Neural cell (in vitro differentiated cells): ENCODE data around the gene MED13L. TPM values are rescaled to one million over a fixed set of nuclear protein-coding genes. Genes with fewer than 3 reads are reported as not detected.

Experiments
- H2AFZ ChIP-seq: fragments of 200-600, 300-800 bp; sonication (generic), shearing (Covaris generic); 2 replicates; pipeline ENCODE4 v1.6.0; 2014; ENCODE audit warnings: low read depth, mild to moderate bottlenecking, antibody characterized with exemption, low read length, moderate library complexity
- H3F3A ChIP-seq: fragments of 200-600 bp; shearing (Covaris generic); 2 replicates; pipeline ENCODE4 v1.6.1; 2016; ENCODE audit warnings: mild to moderate bottlenecking, moderate library complexity, mixed read lengths, antibody characterized with exemption, low read length; ENCODE audit not compliant: insufficient read depth, poor library complexity, severe bottlenecking
- H3K27ac ChIP-seq: fragments of 200-600, 300-800 bp; sonication (generic), shearing (Covaris generic); 2 replicates; pipeline ENCODE4 v1.5.1; 2014; ENCODE audit warnings: mild to moderate bottlenecking, low read length, moderate library complexity
- H3K27me3 ChIP-seq: fragments of 300-800, 200-600 bp; sonication (generic), shearing (Covaris generic); 2 replicates; pipeline ENCODE4 v1.6.0; 2014; ENCODE audit warnings: mild to moderate bottlenecking, low read depth, low read length, moderate library complexity; ENCODE audit not compliant: insufficient read depth
- H3K36me3 ChIP-seq: fragments of 300-800, 200-600 bp; sonication (generic), shearing (Covaris generic); 2 replicates; pipeline ENCODE4 v1.5.1; 2014; ENCODE audit warnings: mild to moderate bottlenecking, antibody characterized with exemption, low read length, moderate library complexity; ENCODE audit not compliant: insufficient read depth
- H3K4me2 ChIP-seq: fragments of 300-800, 200-600 bp; sonication (generic), shearing (Covaris generic); 2 replicates; pipeline ENCODE4 v1.6.0; 2014; ENCODE audit warnings: mild to moderate bottlenecking, low read length
- H3K4me3 ChIP-seq: fragments of 300-800, 200-600 bp; sonication (generic), shearing (Covaris generic); 2 replicates; pipeline ENCODE4 v1.5.1; 2014; ENCODE audit warnings: mild to moderate bottlenecking, low read length, moderate library complexity
- H3K79me2 ChIP-seq: fragments of 200-600 bp; shearing (Covaris generic); replicated peaks from 2 replicates; pipeline ENCODE4 v1.6.0; 2014; ENCODE audit warnings: mild to moderate bottlenecking, low read length, moderate library complexity; ENCODE audit not compliant: insufficient read depth
- H3K9ac ChIP-seq: fragments of 300-800, 200-600 bp; sonication (generic), shearing (Covaris generic); 2 replicates; pipeline ENCODE4 v1.6.1; 2016; ENCODE audit warnings: mild to moderate bottlenecking, low read length, mixed read lengths
- H3K9me2 ChIP-seq: fragments of 200-600 bp; shearing (Covaris generic); 2 replicates; pipeline ENCODE4 v1.6.1; 2016; ENCODE audit warnings: mild to moderate bottlenecking, low read length, mixed read lengths; ENCODE audit not compliant: insufficient read depth
- H3K9me3 ChIP-seq: fragments of 200-600, 300-800 bp; sonication (generic), shearing (Covaris generic); 2 replicates; pipeline ENCODE4 v1.6.1; 2016; ENCODE audit warnings: mild to moderate bottlenecking, mixed run types, low read length, moderate library complexity, mixed read lengths
- H4K20me1 ChIP-seq: fragments of 200-600 bp; shearing (Covaris generic); 2 replicates; pipeline ENCODE4 v1.6.1; 2016; ENCODE audit warnings: mild to moderate bottlenecking, mixed run types; ENCODE audit not compliant: insufficient read depth
- EP300 ChIP-seq: fragments of 450-650 bp; conservative IDR thresholded peaks from 2 replicates; pipeline ENCODE4 v1.6.1; 2014; ENCODE audit warnings: antibody characterized with exemption, mild to moderate bottlenecking, moderate library complexity; ENCODE audit not compliant: poor library complexity, severe bottlenecking
- EZH2 ChIP-seq: fragments of 200-600, 300-800 bp; shearing (Covaris generic), sonication (generic); IDR thresholded peaks from 2 replicates; pipeline ENCODE4 v1.6.1; 2014; ENCODE audit warnings: antibody characterized with exemption, low read length, borderline replicate concordance, mild to moderate bottlenecking; ENCODE audit not compliant: insufficient read depth, poor library complexity, severe bottlenecking
- MXI1 ChIP-seq: fragments of 450-650 bp; conservative IDR thresholded peaks from 2 replicates; pipeline ENCODE4 v1.6.1; 2014; ENCODE audit warnings: antibody characterized with exemption, mild to moderate bottlenecking; ENCODE audit not compliant: poor library complexity, severe bottlenecking
- POLR2AphosphoS5 ChIP-seq: IDR thresholded peaks from 2 replicates; pipeline ENCODE4 v1.6.1; 2012
- RAD21 ChIP-seq: fragments of 450-650 bp; conservative IDR thresholded peaks from 2 replicates; pipeline ENCODE4 v1.6.1; 2014; ENCODE audit warnings: antibody characterized with exemption, mild to moderate bottlenecking, moderate library complexity
- SMC3 ChIP-seq: fragments of 450-650 bp; conservative IDR thresholded peaks from 2 replicates; pipeline ENCODE4 v1.6.1; 2014; ENCODE audit warnings: antibody characterized with exemption, mild to moderate bottlenecking, moderate library complexity; ENCODE audit not compliant: poor library complexity
- TAF1 ChIP-seq: IDR thresholded peaks from 2 replicates; pipeline ENCODE4 v1.6.1; 2012; ENCODE audit warnings: low read depth
- polyA plus RNA-seq: library from polyadenylated mRNA; depleted of rRNA; stranded (reverse); fragments of >200 nt; gene quantifications from 2 replicates; pipeline ENCODE4 v1.2.3, GENCODE V29; 2014
- TF ChIP-seq, protein P1 (sequence below): fragments of 450-650 bp; IDR thresholded peaks from 2 replicates; pipeline ENCODE4 v1.5.1; 2014; ENCODE audit warnings: antibody characterized with exemption, mild to moderate bottlenecking, moderate library complexity; ENCODE audit not compliant: poor library complexity, severe bottlenecking
- TF ChIP-seq, protein P2 (sequence below): IDR thresholded peaks from 2 replicates; pipeline ENCODE4 v1.6.1; 2012; ENCODE audit warnings: borderline replicate concordance

Gene MED13L
- polyA plus RNA-seq, 1 donor from 2014 or later, result 38.9 TPM

DNA sequence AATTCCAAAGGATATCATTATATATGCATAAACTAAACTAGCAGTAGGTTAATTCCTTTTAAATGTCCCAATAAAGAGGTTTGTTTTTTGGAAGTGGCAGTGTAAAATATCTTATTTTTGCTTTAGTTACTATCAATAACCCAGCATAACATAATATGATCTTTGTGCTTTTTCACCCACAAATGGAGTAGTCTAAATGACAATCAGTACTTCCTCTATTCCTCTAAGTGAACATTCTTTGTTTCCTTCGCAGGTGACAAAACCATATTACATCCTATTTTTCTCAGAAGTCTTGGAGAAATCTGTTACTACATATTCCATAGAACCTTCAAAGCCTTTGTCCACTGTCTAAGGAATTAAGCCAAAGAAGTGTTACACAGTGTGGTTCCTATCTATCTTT, 62.5 kb downstream of the MED13L start:
- Histone ChIP-seq H3K27me3 (no peaks in the 10 kb centered on the region), H3K27ac (no peak overlapping the region), H3K9me3 (no peaks in the 10 kb centered on the region), H3K9ac (no peak overlapping the region), H4K20me1 (peaks cover 6% of the 10 kb centered on the region), H3K79me2 (peaks cover 32% of the 10 kb centered on the region), H3K4me3 (no peak overlapping the region), H3F3A (no peaks in the 10 kb centered on the region), H3K4me2 (no peak overlapping the region), H3K36me3 (no peaks in the 10 kb centered on the region), H3K9me2 (no peaks in the 10 kb centered on the region), H2AFZ (no peak overlapping the region)
- TF ChIP-seq POLR2AphosphoS5 (no peak), SMC3 (no peak), EP300 (no peak)
- TF ChIP-seq, protein P1, sequence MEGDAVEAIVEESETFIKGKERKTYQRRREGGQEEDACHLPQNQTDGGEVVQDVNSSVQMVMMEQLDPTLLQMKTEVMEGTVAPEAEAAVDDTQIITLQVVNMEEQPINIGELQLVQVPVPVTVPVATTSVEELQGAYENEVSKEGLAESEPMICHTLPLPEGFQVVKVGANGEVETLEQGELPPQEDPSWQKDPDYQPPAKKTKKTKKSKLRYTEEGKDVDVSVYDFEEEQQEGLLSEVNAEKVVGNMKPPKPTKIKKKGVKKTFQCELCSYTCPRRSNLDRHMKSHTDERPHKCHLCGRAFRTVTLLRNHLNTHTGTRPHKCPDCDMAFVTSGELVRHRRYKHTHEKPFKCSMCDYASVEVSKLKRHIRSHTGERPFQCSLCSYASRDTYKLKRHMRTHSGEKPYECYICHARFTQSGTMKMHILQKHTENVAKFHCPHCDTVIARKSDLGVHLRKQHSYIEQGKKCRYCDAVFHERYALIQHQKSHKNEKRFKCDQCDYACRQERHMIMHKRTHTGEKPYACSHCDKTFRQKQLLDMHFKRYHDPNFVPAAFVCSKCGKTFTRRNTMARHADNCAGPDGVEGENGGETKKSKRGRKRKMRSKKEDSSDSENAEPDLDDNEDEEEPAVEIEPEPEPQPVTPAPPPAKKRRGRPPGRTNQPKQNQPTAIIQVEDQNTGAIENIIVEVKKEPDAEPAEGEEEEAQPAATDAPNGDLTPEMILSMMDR, result no peak

DNA sequence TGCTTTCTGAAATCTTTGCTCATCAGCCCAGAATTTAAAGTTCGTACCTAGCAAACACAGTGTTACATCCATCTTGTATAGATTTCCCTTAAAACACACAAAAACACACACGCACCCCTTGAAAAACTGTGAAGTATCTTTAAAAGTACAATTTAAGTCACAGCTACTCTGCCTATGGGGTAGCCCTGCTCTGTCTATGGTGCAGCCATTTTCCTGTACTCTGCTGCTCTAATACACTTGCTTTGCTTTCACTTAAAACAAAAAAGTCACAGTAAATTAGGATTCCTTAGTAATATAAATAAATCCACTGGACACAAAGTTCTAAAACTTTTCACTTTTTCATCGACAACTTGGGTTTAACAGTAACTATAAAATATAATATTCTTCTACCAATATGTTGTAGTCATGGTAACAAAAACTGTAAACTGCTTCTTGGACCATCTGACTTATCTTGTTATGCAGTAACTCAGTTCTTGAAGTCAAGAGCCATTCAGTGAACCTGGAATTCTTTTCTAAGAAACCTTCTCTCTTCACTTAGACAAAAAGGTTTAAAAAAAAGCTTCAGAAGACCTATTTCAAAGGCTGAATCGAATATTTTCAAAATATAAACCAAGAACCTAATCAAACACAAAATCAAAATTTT, 63.5 kb downstream of the MED13L start:
- Histone ChIP-seq H3K36me3 (no peaks in the 10 kb centered on the region), H3K27me3 (no peaks in the 10 kb centered on the region), H3K9me2 (no peaks in the 10 kb centered on the region), H3K27ac (no peak overlapping the region), H3K9ac (no peak overlapping the region), H4K20me1 (peaks cover 9% of the 10 kb centered on the region), H3K9me3 (no peaks in the 10 kb centered on the region), H3K4me2 (no peak overlapping the region), H3K79me2 (peaks cover 32% of the 10 kb centered on the region), H2AFZ (no peak overlapping the region), H3F3A (no peaks in the 10 kb centered on the region), H3K4me3 (no peak overlapping the region)
- no peak for TF ChIP-seq TAF1

DNA sequence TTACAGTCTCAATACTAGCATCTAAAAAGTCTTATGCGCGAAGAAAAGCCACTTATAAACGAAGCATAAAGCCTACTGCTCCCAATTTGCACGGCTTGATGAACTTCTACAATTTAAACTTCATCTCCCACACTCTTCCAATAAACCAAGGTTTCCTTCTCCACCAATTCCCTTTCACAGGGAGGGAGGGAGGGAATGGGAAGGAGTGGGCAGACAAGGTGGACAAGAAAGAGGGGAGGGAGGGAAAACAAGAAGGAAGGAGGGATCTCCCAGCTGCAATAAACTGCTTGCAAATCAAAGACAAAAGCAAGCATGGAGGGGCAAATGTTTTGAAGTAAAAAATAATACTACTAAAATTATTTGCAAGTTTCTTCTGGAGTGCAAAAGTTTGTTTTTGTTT, 64.5 kb downstream of the MED13L start:
- Histone ChIP-seq H3K4me2 (no peak overlapping the region), H3F3A (no peaks in the 10 kb centered on the region), H2AFZ (no peak overlapping the region), H3K27ac (no peak overlapping the region), H3K36me3 (no peaks in the 10 kb centered on the region), H3K9ac (no peak overlapping the region), H3K9me2 (no peaks in the 10 kb centered on the region), H3K4me3 (no peak overlapping the region), H3K27me3 (no peaks in the 10 kb centered on the region), H3K9me3 (no peaks in the 10 kb centered on the region), H3K79me2 (peaks cover 37% of the 10 kb centered on the region), H4K20me1 (peaks cover 9% of the 10 kb centered on the region)
- TF ChIP-seq, protein P2, sequence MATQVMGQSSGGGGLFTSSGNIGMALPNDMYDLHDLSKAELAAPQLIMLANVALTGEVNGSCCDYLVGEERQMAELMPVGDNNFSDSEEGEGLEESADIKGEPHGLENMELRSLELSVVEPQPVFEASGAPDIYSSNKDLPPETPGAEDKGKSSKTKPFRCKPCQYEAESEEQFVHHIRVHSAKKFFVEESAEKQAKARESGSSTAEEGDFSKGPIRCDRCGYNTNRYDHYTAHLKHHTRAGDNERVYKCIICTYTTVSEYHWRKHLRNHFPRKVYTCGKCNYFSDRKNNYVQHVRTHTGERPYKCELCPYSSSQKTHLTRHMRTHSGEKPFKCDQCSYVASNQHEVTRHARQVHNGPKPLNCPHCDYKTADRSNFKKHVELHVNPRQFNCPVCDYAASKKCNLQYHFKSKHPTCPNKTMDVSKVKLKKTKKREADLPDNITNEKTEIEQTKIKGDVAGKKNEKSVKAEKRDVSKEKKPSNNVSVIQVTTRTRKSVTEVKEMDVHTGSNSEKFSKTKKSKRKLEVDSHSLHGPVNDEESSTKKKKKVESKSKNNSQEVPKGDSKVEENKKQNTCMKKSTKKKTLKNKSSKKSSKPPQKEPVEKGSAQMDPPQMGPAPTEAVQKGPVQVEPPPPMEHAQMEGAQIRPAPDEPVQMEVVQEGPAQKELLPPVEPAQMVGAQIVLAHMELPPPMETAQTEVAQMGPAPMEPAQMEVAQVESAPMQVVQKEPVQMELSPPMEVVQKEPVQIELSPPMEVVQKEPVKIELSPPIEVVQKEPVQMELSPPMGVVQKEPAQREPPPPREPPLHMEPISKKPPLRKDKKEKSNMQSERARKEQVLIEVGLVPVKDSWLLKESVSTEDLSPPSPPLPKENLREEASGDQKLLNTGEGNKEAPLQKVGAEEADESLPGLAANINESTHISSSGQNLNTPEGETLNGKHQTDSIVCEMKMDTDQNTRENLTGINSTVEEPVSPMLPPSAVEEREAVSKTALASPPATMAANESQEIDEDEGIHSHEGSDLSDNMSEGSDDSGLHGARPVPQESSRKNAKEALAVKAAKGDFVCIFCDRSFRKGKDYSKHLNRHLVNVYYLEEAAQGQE, result no peak
- TF ChIP-seq, protein P1, result no peak
- TF ChIP-seq SMC3, result no peak
- no peak for TF ChIP-seq EP300
- TF ChIP-seq MXI1, result no peak
- TF ChIP-seq EZH2, result no peak
- TF ChIP-seq POLR2AphosphoS5, result no peak
- no peak for TF ChIP-seq RAD21
- TF ChIP-seq TAF1, result no peak
